Osteocyte (in vitro differentiated cells): ENCODE results near the gene MS4A3. TPM values are rescaled to one million over a fixed set of nuclear protein-coding genes. Genes with fewer than 3 reads are reported as not detected.
"Not testable (repeated sequence)": the region's sequence is repeated elsewhere in the genome, so short reads cannot be mapped to it uniquely, and the experiment has no call there.

Experiments used
- DNase-seq: peaks from one replicate; pipeline ENCODE4 v3.0.0; 2021; ENCODE audit warnings: mixed read lengths; ENCODE audit not compliant: unreplicated experiment; ENCODE audit errors: extremely low spot score
- H3K27ac Mint-ChIP-seq: one replicate; pipeline ENCODE4 v1.8.0; 2021; ENCODE audit warnings: mild to moderate bottlenecking, mixed read lengths; ENCODE audit not compliant: unreplicated experiment
- H3K27me3 Mint-ChIP-seq: one replicate; pipeline ENCODE4 v1.8.0; 2021; ENCODE audit warnings: mixed read lengths; ENCODE audit not compliant: unreplicated experiment
- H3K36me3 Mint-ChIP-seq: one replicate; pipeline ENCODE4 v1.8.0; 2021; ENCODE audit warnings: mixed read lengths; ENCODE audit not compliant: unreplicated experiment
- H3K4me1 Mint-ChIP-seq: one replicate; pipeline ENCODE4 v1.8.0; 2021; ENCODE audit warnings: mixed read lengths; ENCODE audit not compliant: unreplicated experiment
- H3K4me3 Mint-ChIP-seq: one replicate; pipeline ENCODE4 v1.8.0; 2021; ENCODE audit warnings: mild to moderate bottlenecking, moderate library complexity, mixed read lengths; ENCODE audit not compliant: unreplicated experiment
- H3K9me3 Mint-ChIP-seq: one replicate; pipeline ENCODE4 v1.8.0; 2021; ENCODE audit warnings: mixed read lengths; ENCODE audit not compliant: unreplicated experiment
- CTCF ChIP-seq: fragments of 200-600 bp; sonication (generic); IDR thresholded peaks from 2 replicates; pipeline ENCODE4 v1.5.0; 2021; ENCODE audit warnings: antibody characterized with exemption, mild to moderate bottlenecking, moderate library complexity
- total RNA-seq: library from RNA; stranded (reverse); gene quantifications from 2 replicates; pipeline ENCODE4 v1.2.1, GENCODE V29; 2021

MS4A3 gene
- total RNA-seq, 1 donor from 2014 or later: not detected

- no peaks in the 10 kb centered on the region for H3K9me3 Mint-ChIP-seq
- no peaks in the 10 kb centered on the region for H3K27me3 Mint-ChIP-seq
- no peaks in the 10 kb centered on the region for H3K4me1 Mint-ChIP-seq
- no peak overlapping the region for H3K27ac Mint-ChIP-seq
- H3K36me3 Mint-ChIP-seq: no peaks in the 10 kb centered on the region
- no peak for DNase-seq
- TF ChIP-seq CTCF: no peak
- no peak overlapping the region for H3K4me3 Mint-ChIP-seq
Measured at GRCh38 chr11:60065801-60066200, 9.3 kb downstream of the MS4A3 start.

- Mint-ChIP-seq H3K4me3 (no peak overlapping the region), H3K36me3 (no peaks in the 10 kb centered on the region), H3K27me3 (no peaks in the 10 kb centered on the region), H3K9me3 (no peaks in the 10 kb centered on the region), H3K27ac (no peak overlapping the region), H3K4me1 (no peaks in the 10 kb centered on the region)
- TF ChIP-seq CTCF: no peak
- no peak for DNase-seq
Measured at GRCh38 chr11:60069450-60069849, 13.0 kb downstream of the MS4A3 start.

GRCh38 chr11:60071644-60072043 is 15.2 kb downstream of the MS4A3 start:
- H3K4me1 Mint-ChIP-seq: not testable (repeated sequence)

GRCh38 chr11:60077216-60077817 is 20.9 kb downstream of the MS4A3 start:
- TF ChIP-seq CTCF: no peak
- H3K27me3 Mint-ChIP-seq: no peaks in the 10 kb centered on the region
- no peak overlapping the region for H3K27ac Mint-ChIP-seq
- no peaks in the 10 kb centered on the region for H3K36me3 Mint-ChIP-seq
- DNase-seq: no peak
- no peaks in the 10 kb centered on the region for H3K9me3 Mint-ChIP-seq
- H3K4me1 Mint-ChIP-seq: no peaks in the 10 kb centered on the region
- H3K4me3 Mint-ChIP-seq: no peak overlapping the region

More at GRCh38 chr11:60071644-60072043, 15.2 kb downstream of the MS4A3 start:
- not testable (repeated sequence) for DNase-seq, H3K4me3 Mint-ChIP-seq, H3K36me3 Mint-ChIP-seq, H3K27ac Mint-ChIP-seq, H3K9me3 Mint-ChIP-seq, H3K27me3 Mint-ChIP-seq

GRCh38 chr11:60077981-60078380 is 21.5 kb downstream of the MS4A3 start:
- no peak for TF ChIP-seq CTCF

GRCh38 chr11:60078745-60079144 is 22.3 kb downstream of the MS4A3 start:
- TF ChIP-seq CTCF: no peak
- Mint-ChIP-seq H3K4me3 (no peak overlapping the region), H3K4me1 (no peaks in the 10 kb centered on the region), H3K9me3 (no peaks in the 10 kb centered on the region), H3K27me3 (no peaks in the 10 kb centered on the region), H3K27ac (no peak overlapping the region), H3K36me3 (no peaks in the 10 kb centered on the region)
- DNase-seq: no peak

More at GRCh38 chr11:60077981-60078380, 21.5 kb downstream of the MS4A3 start:
- Mint-ChIP-seq H3K4me3 (no peak overlapping the region), H3K27me3 (no peaks in the 10 kb centered on the region), H3K9me3 (no peaks in the 10 kb centered on the region), H3K27ac (no peak overlapping the region), H3K36me3 (no peaks in the 10 kb centered on the region), H3K4me1 (no peaks in the 10 kb centered on the region)
- no peak for DNase-seq
